Fibroblast of skin of left biceps (primary cell): ENCODE measurements around the gene OR6P1.

ENCODE experiments used
- DNase-seq, 2 experiments: peaks; one replicate each; pipeline ENCODE4 v3.0.0-alpha.2; 2013; ENCODE audit warnings: low read depth in 2 of 2

The OR6P1 gene, protein sequence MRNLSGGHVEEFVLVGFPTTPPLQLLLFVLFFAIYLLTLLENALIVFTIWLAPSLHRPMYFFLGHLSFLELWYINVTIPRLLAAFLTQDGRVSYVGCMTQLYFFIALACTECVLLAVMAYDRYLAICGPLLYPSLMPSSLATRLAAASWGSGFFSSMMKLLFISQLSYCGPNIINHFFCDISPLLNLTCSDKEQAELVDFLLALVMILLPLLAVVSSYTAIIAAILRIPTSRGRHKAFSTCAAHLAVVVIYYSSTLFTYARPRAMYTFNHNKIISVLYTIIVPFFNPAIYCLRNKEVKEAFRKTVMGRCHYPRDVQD

DNA sequence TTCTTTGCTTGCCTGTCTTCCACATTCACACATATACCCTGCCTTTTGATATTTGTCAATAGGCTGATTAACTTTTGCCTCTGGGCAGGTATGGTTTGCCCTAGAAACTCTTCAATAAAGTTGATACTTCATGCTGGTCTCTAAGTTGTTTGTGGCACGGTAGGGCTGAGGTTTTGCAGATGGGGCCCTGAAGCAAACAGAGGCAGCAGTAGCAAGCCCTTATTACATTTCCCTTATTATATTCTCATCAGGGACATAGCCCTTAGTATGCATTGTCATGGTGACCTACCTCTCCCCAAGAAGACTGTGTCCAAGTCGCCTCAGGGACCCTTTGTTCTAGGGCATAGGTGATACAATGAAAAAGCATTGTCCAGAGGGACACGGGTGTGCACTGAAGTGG, at the start of gene OR6P1:
TSS of gene OR6P1 (minus strand) at position 101 of the 400 bp plus-strand sequence. CDS start 6,976 bp downstream, outside the sequence.
- no peak for DNase-seq

DNA sequence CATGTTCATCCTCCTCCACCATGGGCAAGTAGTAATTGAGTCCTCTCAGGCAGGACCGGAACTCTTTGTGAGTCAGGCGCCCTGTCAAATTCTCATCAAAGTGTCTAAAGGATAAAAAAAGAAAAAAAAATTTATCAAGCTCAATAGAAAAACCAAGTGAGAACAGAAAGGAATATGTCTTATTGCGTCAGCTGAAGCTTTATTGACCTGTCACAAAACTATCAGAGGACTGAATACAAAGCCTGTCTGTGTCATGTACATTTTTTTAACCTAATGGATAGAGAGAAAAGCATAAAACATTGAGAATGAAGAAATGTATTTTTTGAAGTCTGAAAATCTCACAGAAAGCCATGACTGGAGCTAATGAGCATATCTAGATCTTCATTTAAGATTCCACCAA, 43.4 kb upstream of the OR6P1 start:
- DNase-seq: no peak

DNA sequence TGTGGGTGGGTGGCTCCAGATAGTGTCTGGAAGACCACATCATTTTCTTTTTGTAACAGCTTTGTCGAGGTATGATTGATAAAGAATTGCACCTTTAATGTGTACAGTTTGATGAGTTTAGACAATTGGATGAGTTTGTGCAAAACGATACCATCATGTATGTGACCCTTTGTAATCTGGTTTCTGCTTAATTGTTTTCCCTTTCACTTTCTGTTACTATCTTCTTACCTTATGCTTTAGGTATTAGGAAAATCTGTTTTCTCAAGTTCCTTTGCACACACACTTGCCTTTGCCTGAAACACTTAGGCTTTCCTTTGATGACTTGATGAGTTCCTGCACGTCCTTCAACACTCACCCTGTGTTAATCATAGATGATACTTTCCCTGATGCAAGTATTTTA, 41.5 kb upstream of the OR6P1 start:
- no peak for DNase-seq

DNA sequence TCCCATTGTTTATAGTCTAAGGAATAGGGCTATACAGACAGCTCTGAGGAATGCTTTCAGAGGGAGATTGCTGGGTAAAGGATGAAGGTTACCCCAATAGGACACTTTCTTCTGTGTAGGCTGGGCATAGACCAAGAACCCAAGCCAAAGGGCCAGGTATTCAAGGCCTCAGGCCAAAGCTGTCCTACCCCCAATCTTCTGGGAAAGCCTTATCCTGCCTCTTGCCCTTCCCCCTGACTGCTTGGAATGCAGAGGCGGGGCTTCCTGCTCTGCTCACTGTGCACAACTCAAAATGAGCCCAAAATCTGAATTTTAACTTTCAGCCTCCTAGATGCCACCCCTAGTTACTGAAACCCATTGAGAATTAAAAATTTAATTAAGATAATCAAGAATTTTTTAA, 36.9 kb upstream of the OR6P1 start:
- no peak for DNase-seq

DNA sequence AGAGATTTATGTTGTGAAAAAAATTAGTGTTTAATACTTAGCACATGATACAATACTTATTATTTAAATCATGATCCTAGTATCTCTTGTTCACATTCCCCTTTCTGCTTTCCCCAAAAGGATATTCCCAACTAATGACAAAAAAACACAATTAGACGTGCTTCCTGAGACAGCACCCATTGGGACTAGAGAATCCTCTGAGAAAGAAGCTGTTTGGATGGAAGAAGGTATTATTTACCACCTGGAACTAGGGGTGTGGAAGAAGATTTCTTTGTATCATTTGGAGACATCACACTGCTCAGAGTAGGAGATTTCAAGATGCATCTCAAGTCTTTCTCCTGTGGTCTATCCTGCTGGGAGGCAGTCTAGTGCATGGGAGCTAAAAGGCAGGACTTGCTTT, 34.6 kb upstream of the OR6P1 start, which contains the start of gene OR10Z1:
TSS of gene OR10Z1 (plus strand) at position 301 of the 400 bp plus-strand sequence. CDS start 1,171 bp downstream, outside the sequence.
- DNase-seq: no peak

DNA sequence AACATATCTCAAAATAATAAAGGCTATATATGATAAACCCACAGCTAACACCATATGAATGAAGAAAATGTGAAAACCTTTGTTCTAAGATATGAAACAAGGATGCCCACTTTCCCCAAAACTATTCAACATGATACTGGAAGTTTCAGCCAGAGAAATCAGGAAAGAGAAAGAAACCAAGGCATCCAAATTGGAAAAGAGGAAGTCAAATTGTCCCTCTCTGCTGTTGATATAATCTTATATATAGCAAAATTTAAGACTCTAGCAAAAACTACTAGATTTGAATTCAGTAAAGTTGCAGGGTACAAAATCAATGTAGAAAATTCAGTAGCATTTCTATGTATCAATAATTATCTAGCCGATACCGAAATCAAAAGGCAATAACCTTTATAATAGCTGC, 30.4 kb upstream of the OR6P1 start:
- DNase-seq: no peak

DNA sequence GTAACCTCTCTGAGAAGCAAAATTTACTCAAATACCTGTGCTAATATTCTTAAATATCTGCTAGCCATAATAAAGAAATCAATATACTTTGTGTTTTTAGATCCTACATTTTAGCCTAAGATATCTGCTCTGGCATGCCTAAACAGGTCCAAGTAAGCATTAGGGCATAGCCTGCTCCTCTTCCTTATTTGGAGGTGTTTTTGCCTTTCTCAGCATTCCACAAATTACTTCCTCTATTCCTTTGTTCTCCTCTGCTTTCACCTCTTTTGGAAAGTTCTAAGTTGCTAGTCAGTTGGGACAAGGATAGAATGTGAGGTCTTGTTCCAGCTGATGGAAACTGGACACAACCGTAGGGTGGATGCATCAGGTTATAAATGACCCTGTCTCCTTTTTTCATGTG, 16.6 kb upstream of the OR6P1 start:
- DNase-seq: no peak

DNA sequence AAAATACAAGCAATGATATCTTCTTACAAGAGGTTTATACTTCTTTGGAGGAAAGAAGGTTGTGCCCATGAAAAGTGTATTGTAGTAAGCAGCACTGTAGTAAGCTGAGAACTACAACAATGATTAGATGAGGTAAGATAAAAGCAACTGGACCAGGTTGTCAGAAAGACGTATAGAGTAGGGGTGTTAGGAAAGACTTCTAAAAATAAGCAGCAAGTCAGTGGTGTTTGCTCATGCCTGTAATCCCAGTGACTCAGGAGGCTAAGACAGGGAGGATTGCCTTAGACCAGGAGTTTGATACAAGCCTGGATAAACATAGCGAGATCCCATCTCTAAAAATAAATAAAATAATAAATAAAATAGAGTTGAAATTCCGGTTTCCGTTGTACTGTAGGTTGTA, 13.6 kb upstream of the OR6P1 start:
- DNase-seq: no peak

DNA sequence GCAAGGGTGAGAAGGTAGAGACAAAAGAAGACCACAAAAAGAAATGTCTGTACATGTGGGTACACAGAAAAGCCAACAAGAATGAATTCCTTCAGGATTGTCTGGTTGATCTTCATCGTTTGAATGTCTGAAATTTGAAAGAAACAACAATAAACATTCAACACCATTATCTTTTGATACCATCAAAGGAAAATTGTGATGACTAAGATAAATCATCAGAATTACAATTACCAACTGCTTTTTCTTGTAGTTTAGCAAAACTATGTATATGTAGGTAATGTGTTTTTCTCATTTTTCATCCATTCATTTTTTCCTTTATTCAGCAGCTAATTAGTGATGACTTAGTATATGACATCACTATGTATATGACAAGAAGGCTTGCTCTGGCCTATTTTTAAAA, 9.4 kb upstream of the OR6P1 start, which contains the start of gene OR10X1:
TSS of gene OR10X1 (minus strand) at position 167 of the 400 bp plus-strand sequence. CDS start at position 167, 0 bp downstream.
- no peak for DNase-seq

DNA sequence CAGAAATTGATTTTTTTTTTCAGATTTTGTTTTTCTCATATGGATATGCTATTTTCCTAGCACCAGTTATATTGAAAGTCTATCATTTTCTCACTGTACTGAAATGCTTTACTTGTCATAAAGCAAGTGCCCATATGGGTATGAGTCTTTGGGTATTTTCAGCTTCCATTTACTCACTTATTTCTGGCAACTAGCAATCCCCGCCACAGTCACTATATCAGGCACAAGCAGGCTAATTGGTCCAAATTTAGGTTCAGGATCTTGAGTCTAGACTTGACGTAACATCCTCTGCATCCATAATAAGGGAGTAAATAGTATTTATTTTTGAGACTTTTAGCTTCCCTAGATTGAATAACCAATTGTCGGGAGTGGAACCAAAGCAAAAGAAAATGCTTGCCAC, 7.2 kb upstream of the OR6P1 start:
- DNase-seq: no peak

DNA sequence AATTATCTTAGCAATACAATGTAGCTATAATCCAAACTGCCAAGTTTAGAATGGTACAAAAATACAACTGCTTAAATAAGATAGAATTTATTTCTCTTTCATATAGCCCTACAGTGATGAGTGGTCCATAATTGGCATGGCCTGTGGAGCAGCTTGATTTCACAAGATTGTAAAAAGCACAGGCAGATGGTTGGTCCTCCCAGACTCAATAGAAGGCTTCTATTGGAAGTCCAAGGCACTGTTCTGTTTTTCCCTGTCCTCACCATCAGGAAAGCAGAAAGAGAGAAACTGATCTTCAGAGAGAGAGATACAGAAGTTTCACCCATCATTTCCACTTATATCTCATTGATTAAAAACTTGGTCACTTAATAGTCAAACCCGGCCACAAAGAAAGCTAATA, 1.8 kb upstream of the OR6P1 start:
- no peak for DNase-seq

DNA sequence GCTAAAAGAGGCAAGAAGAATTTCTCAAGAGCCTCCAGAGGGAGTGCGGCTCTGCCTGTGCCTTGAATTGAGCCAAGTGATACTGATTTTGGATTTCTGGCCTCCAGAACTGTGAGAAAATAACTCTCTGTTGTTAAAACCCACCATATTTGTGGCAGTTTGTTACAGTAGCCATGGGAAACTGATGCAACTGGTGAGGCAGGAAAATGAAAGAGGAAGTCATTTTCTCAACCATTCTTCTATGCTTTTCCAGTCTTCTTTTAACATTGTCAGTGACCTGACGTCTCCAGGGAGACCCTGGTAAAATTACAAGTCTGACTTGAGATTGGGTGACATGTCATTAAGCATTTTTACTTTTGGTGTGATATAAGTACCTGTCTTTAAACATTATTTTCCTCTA, 5.8 kb downstream of the OR6P1 start:
- no peak for DNase-seq

DNA sequence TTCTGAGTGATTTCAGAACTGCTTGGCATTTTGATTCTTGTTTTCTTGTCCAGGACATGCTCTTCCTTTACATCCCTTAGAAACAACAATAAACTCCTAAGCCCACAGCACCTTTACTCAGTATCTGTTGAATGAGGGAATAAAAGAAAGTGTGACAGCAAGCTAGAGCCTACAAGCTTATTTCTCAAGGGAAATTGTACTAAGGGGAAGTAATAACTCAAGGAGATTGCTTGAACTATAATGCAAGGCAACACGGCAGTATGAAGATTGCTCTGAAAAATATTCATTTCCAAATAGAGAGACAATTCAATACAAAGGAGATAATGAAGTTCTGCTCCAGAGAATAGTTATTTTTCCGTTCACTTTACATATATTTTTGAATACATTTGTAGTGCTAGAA, 6.5 kb downstream of the OR6P1 start:
- DNase-seq: no peak

DNA sequence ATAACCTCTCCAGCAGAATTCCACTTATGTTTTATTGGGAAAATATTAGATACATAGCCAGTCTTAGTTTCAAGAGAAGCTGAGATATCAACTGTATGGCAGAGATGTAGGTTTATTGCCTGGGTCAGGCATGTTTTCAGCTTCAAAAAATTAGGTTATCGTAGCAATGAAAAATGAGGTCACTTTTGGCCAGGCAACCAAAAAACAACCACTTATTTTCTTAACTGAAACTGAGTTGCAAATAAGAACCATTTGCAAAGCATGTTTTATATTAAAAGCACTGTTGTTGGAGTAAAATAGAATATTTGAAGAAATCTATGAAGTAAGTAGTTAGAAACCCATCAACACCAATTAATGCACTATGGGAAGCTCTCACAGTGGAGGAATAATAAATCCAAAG, 10.7 kb downstream of the OR6P1 start:
- DNase-seq: no peak

DNA sequence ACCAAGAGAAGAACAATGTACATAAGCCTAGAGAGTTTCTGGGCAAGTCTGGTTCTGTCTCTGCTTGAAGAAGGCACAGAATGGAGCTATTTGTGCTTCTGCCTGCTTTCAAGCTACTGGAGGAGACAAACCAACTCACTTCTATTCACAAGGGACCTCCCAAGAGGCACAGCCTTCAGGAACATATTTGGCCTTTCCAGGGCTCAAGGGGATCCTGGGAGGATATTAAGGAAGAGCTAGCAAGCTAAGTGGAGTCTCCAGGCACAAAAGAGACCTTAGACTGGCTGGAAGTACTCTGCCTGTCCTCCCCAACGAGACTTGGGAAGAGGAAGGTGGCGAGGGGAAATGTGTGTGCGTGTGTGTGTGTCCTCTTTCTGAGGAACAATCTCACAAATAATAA, 16.0 kb downstream of the OR6P1 start, which contains the start of gene OR6Y1:
TSS of gene OR6Y1 (minus strand) at position 54 of the 400 bp plus-strand sequence. CDS start 6,300 bp downstream, outside the sequence.
- no peak for DNase-seq

DNA sequence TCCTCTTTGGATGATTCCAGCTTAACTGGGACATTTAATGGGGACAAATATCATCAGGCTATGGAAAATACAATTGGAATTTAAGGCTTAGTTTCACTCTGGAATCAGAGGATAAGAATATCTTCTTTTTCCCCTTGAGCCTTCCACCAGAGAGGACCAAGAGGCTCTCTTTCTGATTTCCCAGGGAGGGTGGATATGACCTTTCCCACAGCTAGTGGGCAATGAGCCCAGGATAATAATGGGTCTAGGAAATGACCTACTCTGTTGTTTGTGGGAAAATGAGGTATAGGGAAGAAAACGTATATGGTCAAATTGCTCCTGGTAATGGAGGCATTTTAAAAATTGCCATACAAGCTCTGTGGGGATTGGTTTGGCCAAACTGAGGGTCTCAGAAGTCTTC, 18.1 kb downstream of the OR6P1 start:
- no peak for DNase-seq

DNA sequence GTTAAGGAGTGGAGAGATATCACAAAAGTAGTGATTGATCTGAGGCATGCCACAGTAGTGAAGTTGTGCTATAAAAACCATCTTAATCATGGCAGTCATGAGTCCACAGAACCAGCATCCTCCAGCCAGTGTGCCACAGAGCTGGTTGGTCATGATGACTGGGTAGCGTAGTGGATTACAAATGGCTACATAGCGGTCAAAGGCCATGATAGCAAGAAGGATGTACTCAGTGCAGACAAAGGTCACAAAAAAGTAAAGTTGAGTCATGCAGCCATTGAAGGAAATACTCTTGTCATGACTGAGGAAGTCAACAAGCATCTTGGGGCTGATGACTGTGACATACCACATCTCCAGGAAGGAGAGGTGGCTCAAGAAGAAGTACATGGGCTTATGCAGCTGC, 22.8 kb downstream of the OR6P1 start:
- no peak for DNase-seq

DNA sequence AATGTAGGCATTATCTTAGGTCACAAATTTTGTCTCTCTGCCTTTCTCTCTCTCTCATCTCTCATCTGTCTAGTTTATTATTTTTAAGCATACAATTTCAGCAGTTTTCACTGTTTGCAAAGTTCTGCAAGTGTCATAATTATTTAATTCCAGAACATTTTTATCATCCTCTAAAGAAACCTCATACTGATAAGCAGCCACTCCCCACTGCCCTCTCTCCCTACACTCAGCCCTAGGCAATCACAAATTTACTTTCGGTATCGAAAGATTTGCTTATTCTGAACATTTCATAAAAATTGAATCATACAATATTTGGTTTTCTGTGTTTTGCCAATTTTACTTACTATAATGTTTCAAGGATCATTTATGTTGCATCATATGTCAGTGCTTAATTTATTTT, 32.8 kb downstream of the OR6P1 start:
- DNase-seq: no peak

DNA sequence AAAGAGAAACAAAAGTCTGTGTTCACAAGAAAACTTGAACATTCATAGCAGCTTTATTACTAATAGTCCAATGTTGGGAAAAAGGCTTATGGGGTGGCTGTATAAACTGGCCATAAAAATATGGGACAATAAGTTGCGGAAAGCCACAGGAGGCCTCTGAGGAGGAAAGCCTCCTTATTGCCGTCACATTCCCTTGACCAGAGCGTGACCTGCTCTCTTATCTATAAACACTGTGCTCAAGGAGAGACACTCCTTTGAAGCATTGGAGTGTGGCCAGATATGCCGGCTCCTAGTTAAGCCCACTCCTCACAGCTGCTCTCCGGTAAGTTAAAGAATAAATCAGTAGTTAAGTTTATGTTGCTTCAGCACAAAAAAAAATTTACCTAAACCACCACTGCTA, 35.9 kb downstream of the OR6P1 start:
- no peak for DNase-seq

DNA sequence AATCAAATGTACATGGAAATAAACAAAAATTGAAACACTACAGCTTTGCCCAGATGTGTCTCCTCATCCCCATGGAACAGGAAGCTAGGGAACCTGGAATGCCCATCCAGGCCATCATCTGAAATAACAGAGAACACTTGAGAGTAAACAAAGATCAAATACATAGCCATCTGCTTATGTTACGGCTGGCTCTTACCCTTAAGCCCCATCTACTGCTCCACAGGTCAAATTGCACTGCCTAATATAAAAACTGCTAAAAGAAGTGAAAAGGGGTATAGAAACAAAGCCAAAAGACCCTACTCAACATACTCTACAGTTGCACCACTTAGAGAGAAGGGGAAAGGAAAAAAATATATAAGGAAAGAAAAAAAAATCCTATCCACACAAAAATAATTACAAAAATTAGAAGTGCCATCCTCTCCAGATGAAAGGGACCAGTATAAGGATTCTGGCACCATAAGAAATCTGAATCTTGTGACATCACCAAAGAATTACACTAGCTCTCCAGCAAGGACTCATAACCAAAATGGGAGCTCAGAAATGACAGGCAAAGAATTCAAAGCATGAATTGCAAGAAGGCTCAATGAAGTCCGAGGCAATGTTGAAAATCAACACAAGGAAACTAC, 43.1 kb downstream of the OR6P1 start:
- no peak for DNase-seq

DNA sequence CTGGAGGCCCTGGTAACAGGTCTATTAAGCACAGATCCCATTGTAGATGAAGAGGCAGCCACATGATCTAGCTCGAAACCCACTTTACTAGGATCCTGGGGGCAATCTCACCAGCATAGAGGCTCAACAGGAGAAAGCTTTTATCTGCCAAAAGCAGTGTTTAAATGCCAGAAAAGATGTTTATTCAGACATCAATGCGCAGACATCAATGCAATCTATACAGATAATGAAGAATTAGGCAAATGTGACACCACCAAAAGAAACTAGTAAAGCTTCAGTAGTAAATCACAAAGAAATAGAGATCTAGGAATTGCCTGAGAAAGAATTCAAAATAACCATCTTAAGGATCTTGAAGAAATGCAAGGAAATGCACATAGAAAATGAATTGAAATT, 48.7 kb downstream of the OR6P1 start:
- no peak for DNase-seq

DNA sequence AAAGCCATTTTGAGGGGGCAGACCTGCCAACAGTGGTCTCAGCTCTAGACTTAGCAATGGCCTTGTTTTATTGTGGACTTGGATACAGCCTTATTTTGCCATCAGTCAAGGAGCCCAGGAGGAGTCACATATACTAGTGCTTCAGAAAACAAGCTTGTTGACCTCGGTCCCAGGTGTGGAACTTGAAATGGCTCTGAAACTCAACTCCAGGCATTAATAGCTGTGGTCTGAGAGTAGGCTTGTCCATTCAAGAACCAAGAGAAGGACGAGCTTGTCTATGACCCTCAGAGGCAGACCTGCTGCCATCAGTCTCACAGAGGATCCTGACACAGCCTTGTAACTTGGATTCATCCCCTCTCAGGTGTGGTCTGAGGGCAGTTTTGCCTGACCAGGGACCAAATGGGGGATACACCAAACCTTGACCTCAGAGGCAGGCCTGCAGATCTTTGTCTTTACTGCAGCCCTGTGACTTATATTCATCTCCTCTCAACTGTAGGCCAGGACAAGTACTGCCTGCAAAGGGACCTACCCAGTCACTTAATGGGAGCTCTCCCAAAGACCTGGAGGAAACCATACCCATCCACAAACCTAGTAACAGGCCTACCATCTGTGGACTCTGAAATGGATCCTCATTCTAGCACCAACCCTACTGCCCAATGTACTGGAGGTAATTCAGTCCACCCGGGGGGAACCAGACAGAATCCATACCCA, 49.3 kb downstream of the OR6P1 start:
- no peak for DNase-seq

DNA sequence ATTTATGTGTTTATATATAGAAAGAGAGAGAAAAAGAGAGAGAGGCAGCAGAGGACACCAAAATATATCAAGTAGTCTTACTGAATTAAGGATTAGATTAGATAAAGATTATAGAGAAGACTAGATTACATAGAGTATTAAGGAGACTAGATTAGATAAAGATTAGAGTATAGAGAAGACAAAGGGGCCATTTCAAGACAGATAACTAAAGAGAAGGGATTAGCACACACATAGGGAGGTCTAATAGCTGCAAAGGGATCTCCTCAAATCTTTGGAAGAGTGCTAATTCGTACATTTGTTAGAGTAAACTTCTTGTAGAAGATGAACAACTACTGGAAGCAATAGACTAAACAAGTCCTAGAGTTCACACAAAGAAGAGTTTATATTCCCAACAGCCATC, 50.4 kb downstream of the OR6P1 start:
- DNase-seq: no peak
